ENCODE data around the gene CYB5R4. TPM values are rescaled to one million over a fixed set of nuclear protein-coding genes. Genes with fewer than 3 reads are reported as not detected.

The CYB5R4 gene
- total and polyA plus RNA-seq, 2 of the 13 experiments (the other 11 are each of a cell fraction or from before 2014, with no cell fraction given) = 5.3 to 26.1 TPM

DNA sequence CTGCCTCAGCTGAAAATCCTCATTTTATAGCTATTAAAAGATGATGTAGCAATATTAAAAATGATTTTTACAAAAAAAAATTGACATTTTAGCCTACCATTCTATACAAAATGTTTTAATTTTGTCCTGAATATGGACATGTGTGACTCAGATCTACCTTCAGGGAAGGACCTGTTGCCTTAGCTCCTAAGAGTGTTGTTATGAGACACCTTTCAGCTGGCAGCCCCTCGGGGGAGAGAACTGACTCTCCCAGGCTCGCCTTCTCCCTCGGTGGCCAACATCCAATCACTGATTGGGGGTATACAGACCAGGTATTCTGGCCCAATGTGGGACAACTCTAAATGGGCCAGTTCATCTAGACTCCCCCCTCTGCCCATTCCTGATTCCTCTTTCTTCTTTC lies 141.6 kb downstream of the CYB5R4 start:
- H3K9ac ChIP-seq (ENCODE audit: insufficient read depth, low read depth, low read length) = no peak overlapping the region
- in situ Hi-C loops (cut with HindIII; ENCODE audit: extremely low pct_ligation_motif_present, low pct_unique_long_range_greater_than_20kb) (no loop called here), intact Hi-C loops (cut with micrococcal nuclease; ENCODE audit: unreplicated experiment) (no loop called here)
- 15% methylated on average over 3 of the region's 3 CpGs for WGBS (ENCODE audit: low lambda C conversion rate)
- BruUV-seq (replicated peaks) = no TSS peak
- DNase-seq (ENCODE audit: low spot score) (no peak), ATAC-seq (no peak), FAIRE-seq (no peak)
- H3K4me3 ChIP-seq (replicated peaks in 1 of 3; ENCODE audit: insufficient read depth in 1 of 3, low read depth in 2 of 3, low read length in 3 of 3) = no peak overlapping the region
- no peaks in the 10 kb centered on the region for H3K27me3 ChIP-seq (ENCODE audit: control insufficient read depth in 1 of 2, insufficient read depth in 2 of 2, low read length in 2 of 2)
- no peaks in the 10 kb centered on the region for H3K4me1 ChIP-seq (ENCODE audit: insufficient read depth, low read length)
- ChIA-PET CTCF (ENCODE audit: low intra/inter-chr PET ratio, low total read pairs) (no interaction called here), POLR2A (no interaction called here)
- H3K79me2 ChIP-seq (ENCODE audit: insufficient read depth, low read length) = no peaks in the 10 kb centered on the region
- no peak overlapping the region for H3K4me2 ChIP-seq (ENCODE audit: low read depth, low read length)
- TF ChIP-seq ZNF670 (CRISPR knock-in tag; IDR thresholded peaks at IDR 0.05; ENCODE audit: borderline replicate concordance) = no peak
- TF ChIP-seq MAZ (IDR thresholded peaks at IDR 0.05; ENCODE audit: borderline replicate concordance, low read depth, low read length) = no peak
- TF ChIP-seq MAZ (CRISPR knock-in tag; IDR thresholded peaks at IDR 0.05; ENCODE audit: low read depth) = no peak
- TF ChIP-seq KLF9 (CRISPR knock-in tag; IDR thresholded peaks at IDR 0.05; ENCODE audit: low read depth) = no peak
- TF ChIP-seq ZC3H4 (CRISPR knock-in tag; IDR thresholded peaks at IDR 0.05; ENCODE audit: borderline replicate concordance) = no peak
- TF ChIP-seq FOXK2 (IDR thresholded peaks at IDR 0.05) = no peak
- TF ChIP-seq, protein P1, sequence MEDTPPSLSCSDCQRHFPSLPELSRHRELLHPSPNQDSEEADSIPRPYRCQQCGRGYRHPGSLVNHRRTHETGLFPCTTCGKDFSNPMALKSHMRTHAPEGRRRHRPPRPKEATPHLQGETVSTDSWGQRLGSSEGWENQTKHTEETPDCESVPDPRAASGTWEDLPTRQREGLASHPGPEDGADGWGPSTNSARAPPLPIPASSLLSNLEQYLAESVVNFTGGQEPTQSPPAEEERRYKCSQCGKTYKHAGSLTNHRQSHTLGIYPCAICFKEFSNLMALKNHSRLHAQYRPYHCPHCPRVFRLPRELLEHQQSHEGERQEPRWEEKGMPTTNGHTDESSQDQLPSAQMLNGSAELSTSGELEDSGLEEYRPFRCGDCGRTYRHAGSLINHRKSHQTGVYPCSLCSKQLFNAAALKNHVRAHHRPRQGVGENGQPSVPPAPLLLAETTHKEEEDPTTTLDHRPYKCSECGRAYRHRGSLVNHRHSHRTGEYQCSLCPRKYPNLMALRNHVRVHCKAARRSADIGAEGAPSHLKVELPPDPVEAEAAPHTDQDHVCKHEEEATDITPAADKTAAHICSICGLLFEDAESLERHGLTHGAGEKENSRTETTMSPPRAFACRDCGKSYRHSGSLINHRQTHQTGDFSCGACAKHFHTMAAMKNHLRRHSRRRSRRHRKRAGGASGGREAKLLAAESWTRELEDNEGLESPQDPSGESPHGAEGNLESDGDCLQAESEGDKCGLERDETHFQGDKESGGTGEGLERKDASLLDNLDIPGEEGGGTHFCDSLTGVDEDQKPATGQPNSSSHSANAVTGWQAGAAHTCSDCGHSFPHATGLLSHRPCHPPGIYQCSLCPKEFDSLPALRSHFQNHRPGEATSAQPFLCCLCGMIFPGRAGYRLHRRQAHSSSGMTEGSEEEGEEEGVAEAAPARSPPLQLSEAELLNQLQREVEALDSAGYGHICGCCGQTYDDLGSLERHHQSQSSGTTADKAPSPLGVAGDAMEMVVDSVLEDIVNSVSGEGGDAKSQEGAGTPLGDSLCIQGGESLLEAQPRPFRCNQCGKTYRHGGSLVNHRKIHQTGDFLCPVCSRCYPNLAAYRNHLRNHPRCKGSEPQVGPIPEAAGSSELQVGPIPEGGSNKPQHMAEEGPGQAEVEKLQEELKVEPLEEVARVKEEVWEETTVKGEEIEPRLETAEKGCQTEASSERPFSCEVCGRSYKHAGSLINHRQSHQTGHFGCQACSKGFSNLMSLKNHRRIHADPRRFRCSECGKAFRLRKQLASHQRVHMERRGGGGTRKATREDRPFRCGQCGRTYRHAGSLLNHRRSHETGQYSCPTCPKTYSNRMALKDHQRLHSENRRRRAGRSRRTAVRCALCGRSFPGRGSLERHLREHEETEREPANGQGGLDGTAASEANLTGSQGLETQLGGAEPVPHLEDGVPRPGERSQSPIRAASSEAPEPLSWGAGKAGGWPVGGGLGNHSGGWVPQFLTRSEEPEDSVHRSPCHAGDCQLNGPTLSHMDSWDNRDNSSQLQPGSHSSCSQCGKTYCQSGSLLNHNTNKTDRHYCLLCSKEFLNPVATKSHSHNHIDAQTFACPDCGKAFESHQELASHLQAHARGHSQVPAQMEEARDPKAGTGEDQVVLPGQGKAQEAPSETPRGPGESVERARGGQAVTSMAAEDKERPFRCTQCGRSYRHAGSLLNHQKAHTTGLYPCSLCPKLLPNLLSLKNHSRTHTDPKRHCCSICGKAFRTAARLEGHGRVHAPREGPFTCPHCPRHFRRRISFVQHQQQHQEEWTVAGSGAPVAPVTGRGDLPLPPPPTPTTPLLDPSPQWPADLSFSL (CRISPR knock-in tag; IDR thresholded peaks at IDR 0.05) = no peak
- TF ChIP-seq HOXD1 (CRISPR knock-in tag; IDR thresholded peaks at IDR 0.05) = no peak
- TF ChIP-seq, protein P2, sequence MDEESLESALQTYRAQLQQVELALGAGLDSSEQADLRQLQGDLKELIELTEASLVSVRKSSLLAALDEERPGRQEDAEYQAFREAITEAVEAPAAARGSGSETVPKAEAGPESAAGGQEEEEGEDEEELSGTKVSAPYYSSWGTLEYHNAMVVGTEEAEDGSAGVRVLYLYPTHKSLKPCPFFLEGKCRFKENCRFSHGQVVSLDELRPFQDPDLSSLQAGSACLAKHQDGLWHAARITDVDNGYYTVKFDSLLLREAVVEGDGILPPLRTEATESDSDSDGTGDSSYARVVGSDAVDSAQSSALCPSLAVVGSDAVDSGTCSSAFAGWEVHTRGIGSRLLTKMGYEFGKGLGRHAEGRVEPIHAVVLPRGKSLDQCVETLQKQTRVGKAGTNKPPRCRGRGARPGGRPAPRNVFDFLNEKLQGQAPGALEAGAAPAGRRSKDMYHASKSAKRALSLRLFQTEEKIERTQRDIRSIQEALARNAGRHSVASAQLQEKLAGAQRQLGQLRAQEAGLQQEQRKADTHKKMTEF (CRISPR knock-in tag; IDR thresholded peaks at IDR 0.05) = no peak
- no peak for TF ChIP-seq BORCS8-MEF2B (CRISPR knock-in tag; IDR thresholded peaks at IDR 0.05)
- H2AFZ ChIP-seq (ENCODE audit: low read length) = no peak overlapping the region
- H3K27ac ChIP-seq (ENCODE audit: extremely low read length, insufficient read depth, low read length) = no peak overlapping the region
- H4K20me1 ChIP-seq (ENCODE audit: insufficient read depth, low read length) = no peaks in the 10 kb centered on the region
- no peaks in the 10 kb centered on the region for H3K36me3 ChIP-seq (replicated peaks in 1 of 2; ENCODE audit: control insufficient read depth in 1 of 2, insufficient read depth in 2 of 2, low read length in 2 of 2)
- no peaks in the 10 kb centered on the region for H3K9me3 ChIP-seq (ENCODE audit: low read length)

Measured in HepG2 (cell line).